ENCODE results near the gene TMEM43.

The TMEM43 gene

DNA sequence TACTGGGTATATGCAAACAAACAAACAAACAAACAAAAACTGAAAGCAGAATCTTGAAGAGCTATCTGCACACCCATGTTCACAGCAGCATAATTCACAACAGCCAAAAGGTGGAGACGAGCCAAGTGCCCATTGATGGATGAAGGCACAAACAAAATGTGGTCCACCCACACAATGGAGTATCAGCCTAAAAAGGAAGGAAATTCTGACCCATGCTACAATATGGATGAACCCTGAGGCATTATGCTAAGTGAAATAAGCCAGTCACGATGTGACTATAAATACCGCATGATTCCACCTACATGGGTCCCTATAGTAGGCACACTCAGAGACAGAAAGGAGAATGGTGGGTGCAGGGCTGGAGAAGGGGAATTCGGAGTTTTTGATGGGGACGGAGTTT, 29.4 kb downstream of the TMEM43 start:
- H3K9me3 ChIP-seq (ENCODE audit: control insufficient read depth in 1 of 2, low read length in 2 of 2) = no peaks in the 10 kb centered on the region
- H3K4me3 ChIP-seq (ENCODE audit: low read depth in 1 of 2, low read length in 2 of 2) = no peak overlapping the region
- no peaks in the 10 kb centered on the region for H3K27me3 ChIP-seq (ENCODE audit: low read depth, low read length)
- H3K27ac ChIP-seq (ENCODE audit: low read length) = no peak overlapping the region
- H3K4me1 ChIP-seq (ENCODE audit: control insufficient read depth in 1 of 2, insufficient read depth in 2 of 2, low read length in 2 of 2) = no peaks in the 10 kb centered on the region
- H3K36me3 ChIP-seq (ENCODE audit: control insufficient read depth in 1 of 2, insufficient read depth in 2 of 2, low read length in 2 of 2) = peaks cover 69 to 74% of the 10 kb centered on the region in 2 donors

DNA sequence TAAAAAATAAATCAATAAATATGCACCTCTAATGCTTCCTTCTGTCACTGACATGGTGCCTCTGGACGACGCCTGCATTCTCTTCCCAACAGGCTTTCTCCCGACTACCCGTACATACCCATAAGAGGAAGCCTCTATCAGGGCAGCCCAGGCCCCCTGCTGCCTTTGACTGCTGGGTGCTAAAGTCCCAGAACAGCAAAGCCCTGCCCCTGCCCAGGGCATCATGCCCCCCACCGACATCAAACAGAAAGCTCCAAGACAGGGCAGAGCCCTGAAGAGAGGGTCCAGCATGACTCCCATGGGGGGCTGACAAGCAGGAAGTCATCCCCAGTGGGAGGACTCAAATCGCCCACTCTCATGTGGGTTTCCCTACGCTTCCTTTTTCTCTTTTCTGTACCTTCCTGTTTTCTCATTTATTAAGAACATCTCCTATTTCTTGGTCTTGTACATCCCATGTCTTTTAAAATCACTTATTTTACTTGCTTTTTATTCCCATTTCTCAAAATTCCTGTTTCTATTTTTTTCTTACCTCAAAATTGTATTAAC, 30.1 kb downstream of the TMEM43 start:
- Histone ChIP-seq H3K9me3 (ENCODE audit: control insufficient read depth in 1 of 2, low read length in 2 of 2) (no peaks in the 10 kb centered on the region), H3K4me3 (ENCODE audit: low read depth in 1 of 2, low read length in 2 of 2) (no peak overlapping the region), H3K27ac (ENCODE audit: low read length) (no peak overlapping the region), H3K4me1 (ENCODE audit: control insufficient read depth in 1 of 2, insufficient read depth in 2 of 2, low read length in 2 of 2) (no peaks in the 10 kb centered on the region), H3K27me3 (ENCODE audit: low read depth, low read length) (no peaks in the 10 kb centered on the region), H3K36me3 (ENCODE audit: control insufficient read depth in 1 of 2, insufficient read depth in 2 of 2, low read length in 2 of 2) (peaks cover 76 to 78% of the 10 kb centered on the region in 2 donors)

DNA sequence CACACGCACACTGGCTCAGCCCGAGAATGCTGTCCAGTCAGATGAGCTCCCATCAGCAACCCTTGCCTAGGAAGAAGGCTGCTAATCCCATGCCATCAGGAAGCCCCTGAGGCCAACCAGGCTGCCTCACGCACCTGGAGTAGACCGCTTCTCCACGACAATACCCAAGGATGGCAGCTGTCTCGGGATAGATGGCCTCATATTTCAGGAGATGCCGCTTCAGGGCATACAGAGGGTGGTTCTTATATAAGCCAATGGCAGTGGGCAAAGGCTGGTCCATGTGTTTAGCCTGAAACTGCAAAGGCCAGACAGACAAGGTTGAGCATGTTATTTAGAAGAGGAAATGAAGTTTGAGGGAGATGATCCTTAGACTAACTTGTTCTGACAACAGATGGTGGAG, 31.3 kb downstream of the TMEM43 start:
- Histone ChIP-seq H3K4me3 (ENCODE audit: low read depth in 1 of 2, low read length in 2 of 2) (no peak overlapping the region), H3K9me3 (ENCODE audit: control insufficient read depth in 1 of 2, low read length in 2 of 2) (peaks cover 0 to 4% of the 10 kb centered on the region in 2 donors), H3K4me1 (ENCODE audit: control insufficient read depth in 1 of 2, insufficient read depth in 2 of 2, low read length in 2 of 2) (no peaks in the 10 kb centered on the region), H3K27ac (ENCODE audit: low read length) (no peak overlapping the region), H3K27me3 (ENCODE audit: low read depth, low read length) (no peaks in the 10 kb centered on the region), H3K36me3 (ENCODE audit: control insufficient read depth in 1 of 2, insufficient read depth in 2 of 2, low read length in 2 of 2) (peaks cover 79 to 83% of the 10 kb centered on the region in 2 donors)

DNA sequence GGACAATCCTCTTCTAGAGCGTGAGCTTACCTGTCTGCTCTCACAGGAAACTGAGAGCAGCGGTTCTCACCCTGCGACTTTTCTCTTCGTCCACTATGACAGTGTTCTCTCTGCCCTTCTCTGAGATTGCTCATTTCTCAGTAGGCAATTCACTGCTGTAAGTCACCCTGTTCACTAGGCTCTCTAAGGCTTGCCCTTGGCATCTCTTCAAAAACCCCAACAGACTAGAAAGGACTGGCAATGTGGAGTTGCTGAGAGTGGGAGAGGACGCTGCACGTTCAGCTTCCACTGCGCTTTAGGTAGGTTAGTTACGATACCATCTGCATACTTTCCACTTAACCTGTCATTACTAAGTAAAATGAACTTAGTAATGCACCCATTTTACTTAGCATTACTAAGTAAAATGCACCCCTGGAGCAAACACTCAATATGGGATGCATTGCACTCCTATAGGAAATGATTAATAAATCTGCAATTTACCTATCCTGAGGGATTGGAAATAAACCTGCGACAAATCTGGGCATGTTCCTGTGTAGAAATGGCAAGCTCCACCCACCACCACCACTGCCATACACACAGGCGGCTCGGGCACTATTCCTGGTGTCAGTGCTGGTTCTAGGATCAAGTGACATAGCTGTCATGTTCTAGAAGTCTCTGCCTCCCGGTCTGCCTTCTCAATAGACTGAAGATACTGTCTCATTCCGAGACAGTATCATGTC, 32.1 kb downstream of the TMEM43 start:
- H3K36me3 ChIP-seq (ENCODE audit: control insufficient read depth in 1 of 2, insufficient read depth in 2 of 2, low read length in 2 of 2) = peaks cover 79 to 83% of the 10 kb centered on the region in 2 donors
- no peaks in the 10 kb centered on the region for H3K27me3 ChIP-seq (ENCODE audit: low read depth, low read length)
- no peak overlapping the region for H3K27ac ChIP-seq (ENCODE audit: low read length)
- H3K4me1 ChIP-seq (ENCODE audit: control insufficient read depth in 1 of 2, insufficient read depth in 2 of 2, low read length in 2 of 2) = no peaks in the 10 kb centered on the region
- H3K4me3 ChIP-seq (ENCODE audit: low read depth in 1 of 2, low read length in 2 of 2) = no peak overlapping the region
- H3K9me3 ChIP-seq (ENCODE audit: control insufficient read depth in 1 of 2, low read length in 2 of 2) = peaks cover 5 to 10% of the 10 kb centered on the region in 2 donors

DNA sequence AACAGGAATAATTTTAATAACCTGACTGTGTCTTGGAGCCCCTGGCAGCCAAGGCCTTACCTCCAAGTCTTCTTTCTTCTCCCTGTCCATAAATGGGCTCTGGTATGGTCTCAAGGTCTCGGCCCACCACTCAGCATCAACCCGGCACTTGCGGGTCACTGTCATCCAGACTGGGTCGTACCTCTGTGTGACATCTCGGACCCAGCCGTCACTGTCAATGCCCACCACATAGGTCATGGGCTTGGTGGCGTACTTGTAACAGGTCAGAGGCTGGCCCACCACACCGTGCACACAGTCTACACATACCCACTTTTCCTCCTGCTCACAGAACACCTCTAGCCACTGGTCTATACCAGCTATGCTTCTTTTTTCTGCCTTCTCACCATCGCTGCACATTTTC, 33.1 kb downstream of the TMEM43 start:
- Histone ChIP-seq H3K27ac (ENCODE audit: low read length) (no peak overlapping the region), H3K36me3 (ENCODE audit: control insufficient read depth in 1 of 2, insufficient read depth in 2 of 2, low read length in 2 of 2) (peaks cover 80 to 88% of the 10 kb centered on the region in 2 donors)

DNA sequence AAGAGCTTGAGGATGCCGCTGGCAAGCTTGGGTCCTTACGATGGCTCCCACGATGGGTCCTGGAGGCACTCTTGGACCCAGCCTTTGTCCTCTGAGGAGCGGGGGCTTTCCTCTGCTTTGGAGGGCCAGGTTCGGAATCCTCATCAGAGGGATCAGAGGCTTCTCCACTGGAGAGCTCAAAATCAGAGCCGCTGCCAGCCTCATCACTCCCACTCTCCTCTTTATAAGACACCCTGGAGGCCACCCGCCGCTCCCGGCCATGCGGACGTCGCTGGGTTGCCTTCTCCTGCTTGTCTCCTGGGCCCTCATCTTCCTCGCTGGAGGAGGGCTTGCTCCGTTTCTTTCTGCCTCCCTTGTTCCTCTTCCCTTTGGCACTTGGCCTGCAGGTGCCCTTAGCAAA, 33.5 kb downstream of the TMEM43 start:
- peaks cover 6 to 15% of the 10 kb centered on the region in 2 donors for H3K9me3 ChIP-seq (ENCODE audit: control insufficient read depth in 1 of 2, low read length in 2 of 2)
- H3K4me3 ChIP-seq (ENCODE audit: low read depth in 1 of 2, low read length in 2 of 2) = no peak overlapping the region
- no peak overlapping the region for H3K27ac ChIP-seq (ENCODE audit: low read length)
- H3K36me3 ChIP-seq (ENCODE audit: control insufficient read depth in 1 of 2, insufficient read depth in 2 of 2, low read length in 2 of 2) = peaks cover 76 to 88% of the 10 kb centered on the region in 2 donors
- no peaks in the 10 kb centered on the region for H3K4me1 ChIP-seq (ENCODE audit: control insufficient read depth in 1 of 2, insufficient read depth in 2 of 2, low read length in 2 of 2)
- H3K27me3 ChIP-seq (ENCODE audit: low read depth, low read length) = no peaks in the 10 kb centered on the region

More for the DNA sequence above, 33.1 kb downstream of the TMEM43 start:
- H3K4me3 ChIP-seq (ENCODE audit: low read depth in 1 of 2, low read length in 2 of 2) = no peak overlapping the region
- H3K9me3 ChIP-seq (ENCODE audit: control insufficient read depth in 1 of 2, low read length in 2 of 2) = peaks cover 6 to 15% of the 10 kb centered on the region in 2 donors
- no peaks in the 10 kb centered on the region for H3K4me1 ChIP-seq (ENCODE audit: control insufficient read depth in 1 of 2, insufficient read depth in 2 of 2, low read length in 2 of 2)
- H3K27me3 ChIP-seq (ENCODE audit: low read depth, low read length) = no peaks in the 10 kb centered on the region

DNA sequence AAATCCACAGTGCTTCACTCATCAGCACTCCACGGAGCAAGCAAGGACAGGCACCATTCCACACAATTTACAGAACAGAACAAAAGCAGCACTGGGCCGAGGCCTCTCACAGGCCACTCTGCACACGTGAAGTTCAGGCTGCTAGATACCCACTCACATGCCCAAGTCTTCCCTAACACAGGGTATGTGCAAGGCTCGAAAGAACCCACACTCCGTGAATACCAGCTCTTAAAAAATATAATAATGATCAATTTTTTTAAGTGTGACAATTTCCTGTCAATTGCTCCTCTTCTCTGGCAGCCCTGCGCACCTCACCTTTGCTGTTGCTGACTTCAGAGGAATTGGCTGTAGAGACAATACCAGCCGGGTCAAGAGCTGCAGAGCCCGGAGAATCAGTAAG, 34.6 kb downstream of the TMEM43 start:
- no peaks in the 10 kb centered on the region for H3K4me1 ChIP-seq (ENCODE audit: control insufficient read depth in 1 of 2, insufficient read depth in 2 of 2, low read length in 2 of 2)
- no peak overlapping the region for H3K27ac ChIP-seq (ENCODE audit: low read length)
- H3K4me3 ChIP-seq (ENCODE audit: low read depth in 1 of 2, low read length in 2 of 2) = no peak overlapping the region
- H3K36me3 ChIP-seq (ENCODE audit: control insufficient read depth in 1 of 2, insufficient read depth in 2 of 2, low read length in 2 of 2) = peaks cover 75 to 88% of the 10 kb centered on the region in 2 donors
- H3K9me3 ChIP-seq (ENCODE audit: control insufficient read depth in 1 of 2, low read length in 2 of 2) = peaks cover 6 to 15% of the 10 kb centered on the region in 2 donors
- H3K27me3 ChIP-seq (ENCODE audit: low read depth, low read length) = no peaks in the 10 kb centered on the region

DNA sequence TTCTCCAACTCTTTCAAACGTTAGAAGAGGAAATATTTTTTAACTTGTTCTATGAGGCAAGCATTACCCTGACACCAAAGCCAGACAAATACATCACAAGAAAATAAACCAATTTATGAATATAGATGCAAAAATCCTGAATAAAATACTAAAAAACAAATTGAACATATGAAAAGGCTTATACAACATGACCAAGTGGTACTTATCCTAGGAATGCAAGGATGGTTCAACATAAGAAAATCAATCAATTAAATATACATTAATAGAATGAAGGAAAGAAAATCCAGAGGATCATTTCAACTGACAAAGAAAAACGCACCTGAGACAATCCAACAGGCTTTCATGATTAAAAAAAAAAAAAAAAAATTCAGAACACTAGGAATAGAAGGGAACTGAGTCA, 36.4 kb downstream of the TMEM43 start:
- no peaks in the 10 kb centered on the region for H3K4me1 ChIP-seq (ENCODE audit: control insufficient read depth in 1 of 2, insufficient read depth in 2 of 2, low read length in 2 of 2)
- no peak overlapping the region for H3K4me3 ChIP-seq (ENCODE audit: low read depth in 1 of 2, low read length in 2 of 2)
- H3K27me3 ChIP-seq (ENCODE audit: low read depth, low read length) = no peaks in the 10 kb centered on the region
- no peak overlapping the region for H3K27ac ChIP-seq (ENCODE audit: low read length)
- H3K9me3 ChIP-seq (ENCODE audit: control insufficient read depth in 1 of 2, low read length in 2 of 2) = peaks cover 6 to 15% of the 10 kb centered on the region in 2 donors
- H3K36me3 ChIP-seq (ENCODE audit: control insufficient read depth in 1 of 2, insufficient read depth in 2 of 2, low read length in 2 of 2) = peaks cover 85 to 99% of the 10 kb centered on the region in 2 donors

DNA sequence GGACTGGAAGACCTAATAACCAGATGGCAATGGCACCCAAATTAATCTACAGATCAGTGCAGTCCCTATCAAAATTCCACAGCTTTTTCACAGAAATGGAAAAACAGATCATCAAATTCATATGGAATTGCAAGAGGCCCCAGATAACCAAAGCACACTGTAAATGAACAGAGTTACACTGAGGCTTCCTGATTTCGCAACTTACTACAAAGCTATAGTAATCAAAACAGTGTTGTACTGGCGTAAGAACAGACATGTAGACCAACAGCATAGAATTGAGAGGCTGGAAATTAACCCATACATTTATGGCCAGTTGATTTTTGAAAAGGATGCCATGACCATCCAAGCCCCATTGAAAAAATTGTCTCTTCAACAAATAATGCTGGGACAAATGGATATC, 37.3 kb downstream of the TMEM43 start:
- Histone ChIP-seq H3K36me3 (ENCODE audit: control insufficient read depth in 1 of 2, insufficient read depth in 2 of 2, low read length in 2 of 2) (peaks cover 85 to 98% of the 10 kb centered on the region in 2 donors), H3K4me1 (ENCODE audit: control insufficient read depth in 1 of 2, insufficient read depth in 2 of 2, low read length in 2 of 2) (no peaks in the 10 kb centered on the region), H3K4me3 (ENCODE audit: low read depth in 1 of 2, low read length in 2 of 2) (no peak overlapping the region), H3K9me3 (ENCODE audit: control insufficient read depth in 1 of 2, low read length in 2 of 2) (peaks cover 6 to 15% of the 10 kb centered on the region in 2 donors), H3K27ac (ENCODE audit: low read length) (no peak overlapping the region), H3K27me3 (ENCODE audit: low read depth, low read length) (no peaks in the 10 kb centered on the region)

DNA sequence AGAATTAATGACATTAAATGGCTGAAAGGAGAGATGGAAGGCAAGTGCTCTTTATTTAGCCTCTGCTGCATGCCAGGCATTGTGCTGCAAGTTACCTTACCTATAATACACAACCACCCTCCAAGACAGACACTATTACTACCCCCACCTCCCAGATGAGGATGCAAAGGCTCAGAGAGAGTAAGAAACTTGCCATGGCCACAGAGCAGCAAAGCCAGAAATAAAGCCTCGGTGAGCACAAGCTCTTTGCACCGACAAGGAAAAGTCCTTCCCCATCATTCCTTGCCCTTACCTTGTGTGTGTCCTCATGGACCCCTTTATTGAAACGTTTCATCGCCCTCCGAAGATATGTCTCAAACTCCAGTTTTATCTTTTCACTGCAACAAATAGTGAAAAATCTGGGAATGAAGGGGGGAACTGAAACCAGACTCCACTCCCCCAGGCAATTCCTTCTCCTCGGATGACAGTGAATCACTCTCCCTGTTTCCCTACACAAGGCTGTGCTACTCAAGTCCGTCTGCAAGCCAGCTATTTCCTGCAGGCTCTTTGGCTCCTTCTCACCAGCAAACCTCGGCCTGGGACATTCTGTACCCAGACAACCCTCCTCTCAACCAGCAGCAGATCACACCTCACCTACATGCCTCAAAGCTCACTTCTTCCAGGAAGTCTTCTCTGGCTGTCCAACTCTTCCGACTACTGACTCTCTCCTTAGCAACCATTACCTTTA, 42.2 kb downstream of the TMEM43 start:
- no peak overlapping the region for H3K4me3 ChIP-seq (ENCODE audit: low read depth in 1 of 2, low read length in 2 of 2)
- H3K9me3 ChIP-seq (ENCODE audit: control insufficient read depth in 1 of 2, low read length in 2 of 2) = peaks cover under 1 to 4% of the 10 kb centered on the region in 2 donors
- peaks cover 78 to 99% of the 10 kb centered on the region in 2 donors for H3K36me3 ChIP-seq (ENCODE audit: control insufficient read depth in 1 of 2, insufficient read depth in 2 of 2, low read length in 2 of 2)
- no peak overlapping the region for H3K27ac ChIP-seq (ENCODE audit: low read length)
- H3K4me1 ChIP-seq (ENCODE audit: control insufficient read depth in 1 of 2, insufficient read depth in 2 of 2, low read length in 2 of 2) = no peaks in the 10 kb centered on the region
- H3K27me3 ChIP-seq (ENCODE audit: low read depth, low read length) = no peaks in the 10 kb centered on the region

DNA sequence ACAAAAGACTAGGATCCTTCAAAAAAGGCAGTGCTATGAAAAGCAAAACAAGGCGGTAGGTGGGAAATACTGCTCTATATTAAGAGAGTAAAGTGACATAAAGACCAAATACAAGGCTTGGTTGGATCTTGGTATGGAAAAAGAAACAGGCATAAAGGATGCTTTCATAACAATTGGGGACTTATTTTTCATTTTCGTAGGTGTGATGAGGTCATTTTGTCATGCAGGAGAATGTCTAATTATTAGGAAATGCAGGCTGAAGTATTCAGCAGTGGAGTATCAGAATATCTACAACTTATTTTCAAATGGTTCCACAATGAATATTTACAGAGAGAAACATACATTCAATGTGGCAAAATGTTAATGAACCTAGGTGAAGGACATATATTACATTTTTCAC, 44.6 kb downstream of the TMEM43 start:
- no peaks in the 10 kb centered on the region for H3K9me3 ChIP-seq (ENCODE audit: control insufficient read depth in 1 of 2, low read length in 2 of 2)
- no peaks in the 10 kb centered on the region for H3K4me1 ChIP-seq (ENCODE audit: control insufficient read depth in 1 of 2, insufficient read depth in 2 of 2, low read length in 2 of 2)
- H3K27me3 ChIP-seq (ENCODE audit: low read depth, low read length) = no peaks in the 10 kb centered on the region
- no peak overlapping the region for H3K27ac ChIP-seq (ENCODE audit: low read length)
- no peak overlapping the region for H3K4me3 ChIP-seq (ENCODE audit: low read depth in 1 of 2, low read length in 2 of 2)
- peaks cover 71 to 81% of the 10 kb centered on the region in 2 donors for H3K36me3 ChIP-seq (ENCODE audit: control insufficient read depth in 1 of 2, insufficient read depth in 2 of 2, low read length in 2 of 2)
